ENCODE measurements around the gene WDR27.
"Not testable (repeated sequence)": the region's sequence is repeated elsewhere in the genome, so short reads cannot be mapped to it uniquely, and the experiment has no call there.

WDR27 gene

GRCh38 chr6:169520104-169520503 is 181.7 kb downstream of the WDR27 start:
- Histone ChIP-seq H3K27ac (no peak overlapping the region), H3K4me3 (no peak overlapping the region)
- peak; percentile 17 for TF ChIP-seq CTCF (IDR thresholded peaks at IDR 0.05)
- DNase-seq (ENCODE audit: low spot score) = no peak

GRCh38 chr6:169518451-169518850 is 183.4 kb downstream of the WDR27 start:
- no peak overlapping the region for H3K4me3 ChIP-seq
- no peak for DNase-seq (ENCODE audit: low spot score)
- no peak for TF ChIP-seq CTCF (IDR thresholded peaks at IDR 0.05)

GRCh38 chr6:169513478-169514193 is 188.2 kb downstream of the WDR27 start:
- no peak for DNase-seq (ENCODE audit: low spot score)
- Histone ChIP-seq H3K27ac (no peak overlapping the region), H3K4me3 (no peak overlapping the region)
- TF ChIP-seq CTCF (IDR thresholded peaks at IDR 0.05) = no peak

More at GRCh38 chr6:169518451-169518850, 183.4 kb downstream of the WDR27 start:
- H3K27ac ChIP-seq = no peak overlapping the region

GRCh38 chr6:169511785-169512184 is 190.0 kb downstream of the WDR27 start:
- DNase-seq (ENCODE audit: low spot score); H3K4me3 ChIP-seq; H3K27ac ChIP-seq: not testable (repeated sequence)

- no peak for DNase-seq (ENCODE audit: low spot score)
- TF ChIP-seq CTCF (IDR thresholded peaks at IDR 0.05) = no peak
- Histone ChIP-seq H3K4me3 (no peak overlapping the region), H3K27ac (no peak overlapping the region)
These were observed 191.0 kb downstream of the WDR27 start for GRCh38 chr6:169510871-169511270.

- TF ChIP-seq CTCF (IDR thresholded peaks at IDR 0.05) = no peak
- no peak overlapping the region for H3K4me3 ChIP-seq
- DNase-seq (ENCODE audit: low spot score) = no peak
- H3K27ac ChIP-seq = no peak overlapping the region
These were observed 193.4 kb downstream of the WDR27 start for GRCh38 chr6:169508452-169508851.

GRCh38 chr6:169503422-169504152 is 198.2 kb downstream of the WDR27 start:
- no peak for DNase-seq (ENCODE audit: low spot score)

More at GRCh38 chr6:169503422-169504152, 198.2 kb downstream of the WDR27 start:
- Histone ChIP-seq H3K27ac (no peak overlapping the region), H3K4me3 (no peak overlapping the region)
- TF ChIP-seq CTCF (IDR thresholded peaks at IDR 0.05) = no peak
